Liver (tissue), 9 donors: ENCODE data around the gene EARS2. TPM values are rescaled to one million over a fixed set of nuclear protein-coding genes. Genes with fewer than 3 reads are reported as not detected.

Experiments
- DNase-seq: peaks from one replicate; pipeline ENCODE4 v3.0.0-alpha.2; 2017; ENCODE audit warnings: low spot score
- H3K27ac ChIP-seq, 2 donors: one replicate each; pipeline ENCODE4 v1.7.0; 2013; ENCODE audit warnings: inconsistent platforms in 2 of 2, low read length in 2 of 2, control low read depth in 1 of 2, low read depth in 1 of 2, mild to moderate bottlenecking in 1 of 2
- H3K27me3 ChIP-seq, 4 donors: one replicate each; pipeline versions ENCODE4 v1.6.1 to v1.7.0; 2013; ENCODE audit warnings: low read length in 3 of 4, inconsistent platforms in 1 of 4, mild to moderate bottlenecking in 1 of 4, moderate library complexity in 1 of 4; ENCODE audit not compliant: control insufficient read depth in 4 of 4, insufficient read depth in 4 of 4
- H3K36me3 ChIP-seq, 4 donors: one replicate each; pipeline versions ENCODE4 v1.6.1 to v1.7.0; 2013; ENCODE audit warnings: low read length in 3 of 4, mild to moderate bottlenecking in 3 of 4, low read depth in 1 of 4, moderate library complexity in 1 of 4; ENCODE audit not compliant: control insufficient read depth in 4 of 4, insufficient read depth in 3 of 4
- H3K4me1 ChIP-seq, 4 donors: one replicate each; pipeline versions ENCODE4 v1.6.1 to v1.7.0; 2013; ENCODE audit warnings: low read length in 3 of 4, mild to moderate bottlenecking in 3 of 4, moderate library complexity in 1 of 4; ENCODE audit not compliant: control insufficient read depth in 4 of 4, insufficient read depth in 4 of 4
- H3K4me3 ChIP-seq, 3 donors: one replicate each; pipeline versions ENCODE4 v1.6.1 to v1.7.0; 2013; ENCODE audit warnings: low read length in 3 of 3, control low read depth in 1 of 3, low read depth in 1 of 3, mild to moderate bottlenecking in 1 of 3
- H3K9ac ChIP-seq, 2 donors: one replicate each; pipeline ENCODE4 v1.7.0; 2013; ENCODE audit warnings: low read length in 2 of 2, mild to moderate bottlenecking in 2 of 2, moderate library complexity in 2 of 2, control low read depth in 1 of 2, low read depth in 1 of 2
- H3K9me3 ChIP-seq, 4 donors: one replicate each; pipeline versions ENCODE4 v1.6.1 to v1.7.0; 2013; ENCODE audit warnings: low read length in 3 of 4; ENCODE audit not compliant: control insufficient read depth in 4 of 4
- EGR1 ChIP-seq, 2 donors: IDR thresholded peaks; 2 replicates each; pipeline ENCODE4 v1.6.1; 2016 to 2018; ENCODE audit warnings: antibody characterized with exemption in 2 of 2, low read depth in 2 of 2
- FOXA1 ChIP-seq: IDR thresholded peaks from 2 replicates; pipeline ENCODE4 v1.6.1; 2016; ENCODE audit warnings: antibody characterized with exemption
- FOXA2 ChIP-seq: IDR thresholded peaks from 2 replicates; pipeline ENCODE4 v1.6.1; 2016; ENCODE audit warnings: antibody characterized with exemption
- GABPA ChIP-seq, 2 donors: IDR thresholded peaks in 1 of 2; conservative IDR thresholded peaks in 1 of 2; 2 replicates each; pipeline ENCODE4 v1.6.1; 2016; ENCODE audit warnings: antibody characterized with exemption in 2 of 2, mild to moderate bottlenecking in 1 of 2, moderate library complexity in 1 of 2
- HNF4A ChIP-seq, 2 donors: conservative IDR thresholded peaks; 2 replicates each; pipeline ENCODE4 v1.6.1; 2016; ENCODE audit warnings: antibody characterized with exemption in 2 of 2, mild to moderate bottlenecking in 2 of 2
- HNF4G ChIP-seq: IDR thresholded peaks from 2 replicates; pipeline ENCODE4 v1.6.1; 2016; ENCODE audit warnings: antibody characterized with exemption
- JUND ChIP-seq, 2 donors: IDR thresholded peaks; 2 replicates each; pipeline ENCODE4 v1.6.1; 2016; ENCODE audit warnings: antibody characterized with exemption in 2 of 2
- NR2F2 ChIP-seq: IDR thresholded peaks from 2 replicates; pipeline ENCODE4 v1.6.1; 2016; ENCODE audit warnings: antibody characterized with exemption
- RAD21 ChIP-seq, 2 donors: IDR thresholded peaks; 2 replicates each; pipeline ENCODE4 v1.6.1; 2016; ENCODE audit warnings: antibody characterized with exemption in 2 of 2, mild to moderate bottlenecking in 2 of 2
- RXRA ChIP-seq, 2 donors: IDR thresholded peaks; 2 replicates each; pipeline ENCODE4 v1.6.1; 2017 to 2018; ENCODE audit warnings: antibody characterized with exemption in 2 of 2, mild to moderate bottlenecking in 1 of 2
- SP1 ChIP-seq: IDR thresholded peaks from 2 replicates; pipeline ENCODE4 v1.6.1; 2018; ENCODE audit warnings: antibody characterized with exemption, mild to moderate bottlenecking
- TAF1 ChIP-seq: conservative IDR thresholded peaks from 2 replicates; pipeline ENCODE4 v1.6.1; 2016; ENCODE audit warnings: antibody characterized with exemption, mild to moderate bottlenecking
- YY1 ChIP-seq: IDR thresholded peaks from 2 replicates; pipeline ENCODE4 v1.6.1; 2016; ENCODE audit warnings: antibody characterized with exemption, mild to moderate bottlenecking
- whole genome bisulfite sequencing: extraction: QIAGEN DNeasy Blood & Tissue Kit; methylation state at CpG from one replicate; pipeline ENCODE4 v1.1.7; 2013; 5-methylcytosine and 5-hydroxymethylcytosine counted together
- polyA plus RNA-seq, 2 donors: library from polyadenylated mRNA; stranded (reverse) in 1 of 2; unstranded in 1 of 2; fragments of 200-250 nt in 1 of 2; fragments of >200 nt in 1 of 2; fragmentation: Nextera tagmentation in 1 of 2; extraction: Ambion mirVana in 1 of 2; gene quantifications; one replicate each; pipeline versions ENCODE4 v1.2.1 to v1.2.3, GENCODE V29; 2013 to 2015
- total RNA-seq, 2 donors: library from RNA; depleted of rRNA; stranded (reverse); fragments of >200 nt; gene quantifications; one replicate each; pipeline ENCODE4 v1.2.3, GENCODE V29; 2014
- TF ChIP-seq, protein P1 (sequence below): fragments of 150-350 bp; IDR thresholded peaks from 2 replicates; pipeline ENCODE4 v1.5.1; 2017; ENCODE audit warnings: improper control_type of control experiment, low read depth, low read length; ENCODE audit not compliant: missing input control
- TF ChIP-seq, protein P2 (sequence below): IDR thresholded peaks from 2 replicates; pipeline ENCODE4 v1.6.1; 2016; ENCODE audit warnings: antibody characterized with exemption
- TF ChIP-seq, protein P3 (sequence below): IDR thresholded peaks from 2 replicates; pipeline ENCODE4 v1.6.1; 2016; ENCODE audit warnings: antibody characterized with exemption, mild to moderate bottlenecking
- TF ChIP-seq, protein P4 (sequence below): IDR thresholded peaks from 2 replicates; pipeline ENCODE4 v1.6.1; 2016; ENCODE audit warnings: antibody characterized with exemption
- TF ChIP-seq, protein P5 (sequence below): IDR thresholded peaks from 2 replicates; pipeline ENCODE4 v1.6.1; 2016; ENCODE audit warnings: antibody characterized with exemption
- donor health status: healthy.
- donor health status: healthy.
- donor health status: healthy.
- donor health status: healthy.
- donor health status: healthy.

EARS2 gene
- total and polyA plus RNA-seq, 4 donors, result 11.6 to 31.0 (median 19.6) TPM

DNA sequence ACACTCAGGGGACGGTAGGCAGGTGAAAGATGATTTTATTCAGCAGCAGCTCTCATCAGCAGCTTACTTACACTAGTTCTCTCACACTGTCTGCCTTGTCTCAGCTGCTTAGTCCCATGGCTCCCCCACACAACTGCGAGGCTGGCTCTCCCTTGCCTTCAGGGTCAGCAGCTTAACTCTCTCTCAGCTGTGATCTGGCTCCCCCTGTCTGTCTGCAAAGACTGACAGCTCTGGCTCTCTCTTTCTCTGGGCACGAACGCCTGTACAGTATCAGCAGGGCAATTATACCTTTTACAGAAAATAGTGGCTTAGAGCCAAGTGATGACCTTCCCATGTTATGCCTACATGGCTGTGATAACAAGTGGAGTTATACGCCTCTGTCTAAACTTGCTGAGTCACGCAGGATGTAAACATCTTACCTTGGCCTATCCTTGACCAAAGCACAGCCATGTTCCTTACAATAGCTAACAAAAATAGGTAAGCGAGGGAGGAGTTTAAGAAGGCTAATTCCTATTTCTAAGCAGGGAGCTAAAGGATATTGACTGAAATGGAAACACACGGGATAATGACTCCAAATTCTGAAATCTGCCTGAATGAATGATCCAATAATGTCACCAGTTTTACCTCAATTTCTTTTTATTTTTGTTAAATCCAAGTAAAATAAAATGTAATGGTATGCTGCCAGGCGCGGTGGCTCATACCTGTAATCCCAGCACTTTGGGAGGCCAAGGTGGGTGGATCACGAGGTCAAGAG lies 40.0 kb upstream of the EARS2 start:
- 84% methylated on average over 11 of the region's 11 CpGs for WGBS
- Histone ChIP-seq H3K9me3 (no peaks in the 10 kb centered on the region), H3K4me1 (peaks cover 3 to 17% (median 13%) of the 10 kb centered on the region in 4 donors), H3K36me3 (peaks cover 0 to 19% (median 6%) of the 10 kb centered on the region in 4 donors), H3K27ac (no peak overlapping the region), H3K9ac (no peak overlapping the region), H3K27me3 (no peaks in the 10 kb centered on the region), H3K4me3 (no peak overlapping the region)
- no peak for TF ChIP-seq HNF4G
- TF ChIP-seq GABPA (IDR thresholded peaks at IDR 0.05 in 1 of 2, conservative IDR thresholded peaks at IDR 0.05 in 1 of 2), result no peak
- TF ChIP-seq FOXA1, result no peak
- TF ChIP-seq EGR1 (IDR thresholded peaks at IDR 0.05; ENCODE audit: low read depth in 2 of 2), result no peak
- peak in 1 of 2 donors; percentile 21 for TF ChIP-seq RAD21 (IDR thresholded peaks at IDR 0.05)
- TF ChIP-seq, protein P1, sequence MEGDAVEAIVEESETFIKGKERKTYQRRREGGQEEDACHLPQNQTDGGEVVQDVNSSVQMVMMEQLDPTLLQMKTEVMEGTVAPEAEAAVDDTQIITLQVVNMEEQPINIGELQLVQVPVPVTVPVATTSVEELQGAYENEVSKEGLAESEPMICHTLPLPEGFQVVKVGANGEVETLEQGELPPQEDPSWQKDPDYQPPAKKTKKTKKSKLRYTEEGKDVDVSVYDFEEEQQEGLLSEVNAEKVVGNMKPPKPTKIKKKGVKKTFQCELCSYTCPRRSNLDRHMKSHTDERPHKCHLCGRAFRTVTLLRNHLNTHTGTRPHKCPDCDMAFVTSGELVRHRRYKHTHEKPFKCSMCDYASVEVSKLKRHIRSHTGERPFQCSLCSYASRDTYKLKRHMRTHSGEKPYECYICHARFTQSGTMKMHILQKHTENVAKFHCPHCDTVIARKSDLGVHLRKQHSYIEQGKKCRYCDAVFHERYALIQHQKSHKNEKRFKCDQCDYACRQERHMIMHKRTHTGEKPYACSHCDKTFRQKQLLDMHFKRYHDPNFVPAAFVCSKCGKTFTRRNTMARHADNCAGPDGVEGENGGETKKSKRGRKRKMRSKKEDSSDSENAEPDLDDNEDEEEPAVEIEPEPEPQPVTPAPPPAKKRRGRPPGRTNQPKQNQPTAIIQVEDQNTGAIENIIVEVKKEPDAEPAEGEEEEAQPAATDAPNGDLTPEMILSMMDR, result no peak
- TF ChIP-seq SP1, result no peak
- TF ChIP-seq, protein P2, sequence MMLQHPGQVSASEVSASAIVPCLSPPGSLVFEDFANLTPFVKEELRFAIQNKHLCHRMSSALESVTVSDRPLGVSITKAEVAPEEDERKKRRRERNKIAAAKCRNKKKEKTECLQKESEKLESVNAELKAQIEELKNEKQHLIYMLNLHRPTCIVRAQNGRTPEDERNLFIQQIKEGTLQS, result no peak
- no peak for TF ChIP-seq YY1
- peak; percentile 45 for DNase-seq

DNA sequence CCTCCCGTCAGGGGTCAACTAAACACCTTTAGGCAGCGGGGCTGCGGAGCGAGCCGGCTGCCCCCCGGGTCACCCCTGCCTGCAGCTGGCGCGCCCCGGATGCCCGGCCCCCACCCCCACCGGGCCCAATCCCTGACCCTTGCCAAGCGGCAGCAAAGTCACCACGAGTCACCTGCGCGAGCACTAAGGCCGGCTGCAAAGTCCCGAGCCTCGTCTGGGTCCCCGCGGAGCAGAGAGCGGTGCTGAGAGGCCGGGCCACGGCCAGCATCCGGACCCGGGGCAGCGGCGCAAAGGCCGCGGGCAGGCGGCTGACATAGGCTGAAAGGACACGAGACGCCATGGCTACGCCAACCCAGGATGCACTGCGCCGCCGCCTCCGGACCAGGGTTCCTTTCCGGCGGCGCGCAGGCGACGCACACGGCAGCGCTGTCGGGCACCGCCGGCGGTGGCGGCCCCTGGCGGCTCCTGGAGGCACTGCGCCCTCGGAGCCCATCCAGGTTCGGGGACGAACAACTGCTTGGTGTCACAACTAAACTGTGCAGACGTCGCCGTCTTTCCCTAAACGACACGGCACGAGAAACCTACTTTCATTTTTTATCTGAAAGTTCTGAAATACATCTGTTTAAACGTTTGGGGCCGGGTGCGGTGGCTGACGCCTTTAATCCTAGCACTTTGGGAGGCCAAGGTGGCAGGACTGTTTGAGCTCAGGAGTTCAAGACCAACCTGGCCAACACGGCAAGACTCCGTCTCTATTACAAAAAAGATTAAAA lies 39.0 kb upstream of the EARS2 start, which contains the start of gene NDUFAB1:
TSS of gene NDUFAB1 (minus strand) at position 366 of the 770 bp plus-strand sequence. CDS start at position 340, 26 bp downstream.
- Histone ChIP-seq H3K27ac (peak within 1 kb of the TSS; percentile 74 to 80), H3K4me1 (peaks cover 3 to 17% (median 13%) of the 10 kb centered on the region in 4 donors), H3K9me3 (no peaks in the 10 kb centered on the region), H3K9ac (peak within 1 kb of the TSS; percentile 82 to 93), H3K4me3 (peak within 1 kb of the TSS; percentile 72 to 100 (median 100)), H3K27me3 (no peaks in the 10 kb centered on the region), H3K36me3 (peaks cover 1 to 27% (median 14%) of the 10 kb centered on the region in 4 donors)
- peak; percentile 95 for DNase-seq
- whole genome bisulfite sequencing, result 1% methylated on average over 67 of the region's 67 CpGs
- TF ChIP-seq, protein P3, sequence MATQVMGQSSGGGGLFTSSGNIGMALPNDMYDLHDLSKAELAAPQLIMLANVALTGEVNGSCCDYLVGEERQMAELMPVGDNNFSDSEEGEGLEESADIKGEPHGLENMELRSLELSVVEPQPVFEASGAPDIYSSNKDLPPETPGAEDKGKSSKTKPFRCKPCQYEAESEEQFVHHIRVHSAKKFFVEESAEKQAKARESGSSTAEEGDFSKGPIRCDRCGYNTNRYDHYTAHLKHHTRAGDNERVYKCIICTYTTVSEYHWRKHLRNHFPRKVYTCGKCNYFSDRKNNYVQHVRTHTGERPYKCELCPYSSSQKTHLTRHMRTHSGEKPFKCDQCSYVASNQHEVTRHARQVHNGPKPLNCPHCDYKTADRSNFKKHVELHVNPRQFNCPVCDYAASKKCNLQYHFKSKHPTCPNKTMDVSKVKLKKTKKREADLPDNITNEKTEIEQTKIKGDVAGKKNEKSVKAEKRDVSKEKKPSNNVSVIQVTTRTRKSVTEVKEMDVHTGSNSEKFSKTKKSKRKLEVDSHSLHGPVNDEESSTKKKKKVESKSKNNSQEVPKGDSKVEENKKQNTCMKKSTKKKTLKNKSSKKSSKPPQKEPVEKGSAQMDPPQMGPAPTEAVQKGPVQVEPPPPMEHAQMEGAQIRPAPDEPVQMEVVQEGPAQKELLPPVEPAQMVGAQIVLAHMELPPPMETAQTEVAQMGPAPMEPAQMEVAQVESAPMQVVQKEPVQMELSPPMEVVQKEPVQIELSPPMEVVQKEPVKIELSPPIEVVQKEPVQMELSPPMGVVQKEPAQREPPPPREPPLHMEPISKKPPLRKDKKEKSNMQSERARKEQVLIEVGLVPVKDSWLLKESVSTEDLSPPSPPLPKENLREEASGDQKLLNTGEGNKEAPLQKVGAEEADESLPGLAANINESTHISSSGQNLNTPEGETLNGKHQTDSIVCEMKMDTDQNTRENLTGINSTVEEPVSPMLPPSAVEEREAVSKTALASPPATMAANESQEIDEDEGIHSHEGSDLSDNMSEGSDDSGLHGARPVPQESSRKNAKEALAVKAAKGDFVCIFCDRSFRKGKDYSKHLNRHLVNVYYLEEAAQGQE, result no peak
- no peak for TF ChIP-seq JUND (IDR thresholded peaks at IDR 0.05)
- no peak for TF ChIP-seq NR2F2
- no peak for TF ChIP-seq RXRA (IDR thresholded peaks at IDR 0.05)
- no peak for TF ChIP-seq FOXA1
- TF ChIP-seq, protein P2, result no peak
- TF ChIP-seq EGR1 (IDR thresholded peaks at IDR 0.05; ENCODE audit: low read depth in 2 of 2), result no peak
- peak in 1 of 2 donors; percentile 6 for TF ChIP-seq HNF4A (conservative IDR thresholded peaks at IDR 0.05)
- TF ChIP-seq RAD21 (IDR thresholded peaks at IDR 0.05), result peak; percentile 40 to 62
- TF ChIP-seq, protein P4, sequence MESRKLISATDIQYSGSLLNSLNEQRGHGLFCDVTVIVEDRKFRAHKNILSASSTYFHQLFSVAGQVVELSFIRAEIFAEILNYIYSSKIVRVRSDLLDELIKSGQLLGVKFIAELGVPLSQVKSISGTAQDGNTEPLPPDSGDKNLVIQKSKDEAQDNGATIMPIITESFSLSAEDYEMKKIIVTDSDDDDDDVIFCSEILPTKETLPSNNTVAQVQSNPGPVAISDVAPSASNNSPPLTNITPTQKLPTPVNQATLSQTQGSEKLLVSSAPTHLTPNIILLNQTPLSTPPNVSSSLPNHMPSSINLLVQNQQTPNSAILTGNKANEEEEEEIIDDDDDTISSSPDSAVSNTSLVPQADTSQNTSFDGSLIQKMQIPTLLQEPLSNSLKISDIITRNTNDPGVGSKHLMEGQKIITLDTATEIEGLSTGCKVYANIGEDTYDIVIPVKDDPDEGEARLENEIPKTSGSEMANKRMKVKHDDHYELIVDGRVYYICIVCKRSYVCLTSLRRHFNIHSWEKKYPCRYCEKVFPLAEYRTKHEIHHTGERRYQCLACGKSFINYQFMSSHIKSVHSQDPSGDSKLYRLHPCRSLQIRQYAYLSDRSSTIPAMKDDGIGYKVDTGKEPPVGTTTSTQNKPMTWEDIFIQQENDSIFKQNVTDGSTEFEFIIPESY, result no peak
- no peak for TF ChIP-seq TAF1
- TF ChIP-seq YY1, result peak; percentile 94
- no peak for TF ChIP-seq HNF4G
- TF ChIP-seq, protein P5, sequence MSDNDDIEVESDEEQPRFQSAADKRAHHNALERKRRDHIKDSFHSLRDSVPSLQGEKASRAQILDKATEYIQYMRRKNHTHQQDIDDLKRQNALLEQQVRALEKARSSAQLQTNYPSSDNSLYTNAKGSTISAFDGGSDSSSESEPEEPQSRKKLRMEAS, result no peak
- peak in 1 of 2 donors; percentile 92 for TF ChIP-seq GABPA (IDR thresholded peaks at IDR 0.05 in 1 of 2, conservative IDR thresholded peaks at IDR 0.05 in 1 of 2)
- peak; percentile 6 for TF ChIP-seq SP1
- no peak for TF ChIP-seq FOXA2
- TF ChIP-seq, protein P1, result peak; percentile 100
